H1 (cell line): ENCODE measurements around the gene SELENOS. TPM values are rescaled to one million over a fixed set of nuclear protein-coding genes. Genes with fewer than 3 reads are reported as not detected.

ENCODE experiments used
- CTCF ChIA-PET: fragments of 300-600 bp; sonication (Branson Sonifier 250); formaldehyde crosslinking; loops from one replicate; lab custom pipeline; 2021; ENCODE audit not compliant: partially characterized antibody; lab: Charles Lee
- POLR2A ChIA-PET: fragments of 300-600 bp; sonication (Branson Sonifier 250); formaldehyde crosslinking; loops from one replicate; lab custom pipeline; 2021; ENCODE audit warnings: inconsistent platforms; ENCODE audit not compliant: partially characterized antibody; lab: Charles Lee
- DNase-seq, 2 experiments: peaks; one replicate each; pipeline versions ENCODE4 v3.0.0 to v3.0.0-alpha.2; 2010 to 2022; ENCODE audit warnings: low spot score in 2 of 2, low read depth in 1 of 2, mixed read lengths in 1 of 2
- FAIRE-seq: peaks from 2 replicates; lab custom pipeline; 2011; peaks lifted over from hg19 to GRCh38; lab: Jason Lieb, UNC
- H2AFZ ChIP-seq: 2 replicates; pipeline ENCODE4 v1.8.1; 2012; ENCODE audit warnings: low read length, inconsistent platforms
- H2AK5ac ChIP-seq: 2 replicates; pipeline ENCODE4 v1.6.1; 2013; ENCODE audit warnings: low read depth, low read length
- H2BK120ac ChIP-seq: replicated peaks from 2 replicates; pipeline ENCODE3; 2013; ENCODE audit warnings: low read depth, low read length, inconsistent platforms
- H2BK12ac ChIP-seq: 2 replicates; pipeline ENCODE4 v1.6.1; 2013; ENCODE audit warnings: low read depth, low read length
- H2BK15ac ChIP-seq: 2 replicates; pipeline ENCODE4 v1.6.1; 2013; ENCODE audit warnings: low read length
- H2BK20ac ChIP-seq: 2 replicates; pipeline ENCODE4 v1.6.1; 2013; ENCODE audit warnings: low read length
- H2BK5ac ChIP-seq: 2 replicates; pipeline ENCODE4 v1.6.1; 2013; ENCODE audit warnings: low read depth, low read length
- H3K14ac ChIP-seq: 2 replicates; pipeline ENCODE4 v1.6.1; 2013; ENCODE audit warnings: inconsistent platforms; ENCODE audit not compliant: insufficient read length
- H3K18ac ChIP-seq: 2 replicates; pipeline ENCODE4 v1.6.1; 2013; ENCODE audit warnings: low read length; ENCODE audit errors: extremely low read depth
- H3K23ac ChIP-seq: 2 replicates; pipeline ENCODE4 v1.6.1; 2013; ENCODE audit warnings: inconsistent platforms; ENCODE audit not compliant: insufficient read length
- H3K23me2 ChIP-seq: 2 replicates; pipeline ENCODE4 v1.6.1; 2013; ENCODE audit warnings: low read depth, low read length
- H3K27ac ChIP-seq: 2 replicates; pipeline ENCODE4 v1.6.1; 2011; ENCODE audit warnings: low read depth, low read length, inconsistent platforms
- H3K27me3 ChIP-seq, 4 experiments: replicated peaks in 1 of 4; 1 replicate in 1 of 4; 2 replicates in 3 of 4; pipeline versions ENCODE4 v1.6.1 to v1.8.1; 2011 to 2013; ENCODE audit warnings: low read length in 3 of 4, mild to moderate bottlenecking in 3 of 4, inconsistent platforms in 2 of 4, mixed read lengths in 2 of 4, moderate library complexity in 1 of 4; ENCODE audit not compliant: control insufficient read depth in 3 of 4, insufficient read depth in 3 of 4; ENCODE audit errors: extremely low read depth in 1 of 4
- H3K36me3 ChIP-seq, 4 experiments: 2 replicates each; pipeline versions ENCODE4 v1.6.1 to v1.8.1; 2011 to 2013; ENCODE audit warnings: mild to moderate bottlenecking in 4 of 4, low read length in 3 of 4, moderate library complexity in 2 of 4, control low read depth in 1 of 4, inconsistent platforms in 1 of 4; ENCODE audit not compliant: insufficient read depth in 4 of 4, control insufficient read depth in 2 of 4
- H3K4ac ChIP-seq: replicated peaks from 2 replicates; pipeline ENCODE3; 2013; ENCODE audit warnings: low read length, low read depth, mixed read lengths, inconsistent platforms; ENCODE audit not compliant: insufficient read length
- H3K4me1 ChIP-seq, 4 experiments: replicated peaks in 1 of 4; 1 replicate in 1 of 4; 2 replicates in 3 of 4; pipeline versions ENCODE4 v1.6.1 to v1.8.1; 2011 to 2013; ENCODE audit warnings: low read length in 3 of 4, inconsistent platforms in 2 of 4, mixed read lengths in 1 of 4; ENCODE audit not compliant: insufficient read depth in 4 of 4, control insufficient read depth in 3 of 4
- H3K4me2 ChIP-seq, 2 experiments: 2 replicates each; pipeline versions ENCODE4 v1.6.1 to v1.8.1; 2011 to 2013; ENCODE audit warnings: low read depth in 2 of 2, low read length in 2 of 2, control low read depth in 1 of 2, inconsistent platforms in 1 of 2, mild to moderate bottlenecking in 1 of 2; ENCODE audit not compliant: insufficient read depth in 1 of 2
- H3K4me3 ChIP-seq, 4 experiments: fragments of 200-600, 300-600 bp in 1 of 4; sonication (generic), shearing (Covaris generic), sonication (Bioruptor Twin) in 1 of 4; 2 replicates each; pipeline versions ENCODE4 v1.5.1 to v1.8.1; 2011 to 2016; ENCODE audit warnings: low read length in 4 of 4, low read depth in 3 of 4, control low read depth in 2 of 4, inconsistent platforms in 2 of 4, mild to moderate bottlenecking in 2 of 4, mixed read lengths in 1 of 4, moderate library complexity in 1 of 4; ENCODE audit not compliant: insufficient read depth in 2 of 4; ENCODE audit errors: extremely low read depth in 1 of 4
- H3K56ac ChIP-seq: replicated peaks from 2 replicates; pipeline ENCODE3; 2013; ENCODE audit warnings: low read depth, mild to moderate bottlenecking, mixed read lengths, low read length, inconsistent platforms; ENCODE audit not compliant: insufficient read length
- H3K79me1 ChIP-seq: 2 replicates; pipeline ENCODE4 v1.6.1; 2013; ENCODE audit warnings: low read depth, low read length, control low read depth
- H3K79me2 ChIP-seq, 2 experiments: 2 replicates each; pipeline versions ENCODE4 v1.6.1 to v1.8.1; 2012 to 2013; ENCODE audit warnings: low read length in 2 of 2, mild to moderate bottlenecking in 2 of 2, inconsistent platforms in 1 of 2; ENCODE audit not compliant: insufficient read depth in 2 of 2, control insufficient read depth in 1 of 2
- H3K9ac ChIP-seq, 4 experiments: replicated peaks in 1 of 4; 1 replicate in 1 of 4; 2 replicates in 3 of 4; pipeline versions ENCODE4 v1.6.1 to v1.8.1; 2011 to 2013; ENCODE audit warnings: low read depth in 3 of 4, low read length in 3 of 4, control low read depth in 2 of 4, mild to moderate bottlenecking in 2 of 4, moderate library complexity in 2 of 4, inconsistent platforms in 1 of 4; ENCODE audit errors: extremely low read depth in 1 of 4
- H3K9me3 ChIP-seq, 2 experiments: 2 replicates each; pipeline versions ENCODE4 v1.6.1 to v1.8.1; 2012 to 2013; ENCODE audit warnings: mild to moderate bottlenecking in 2 of 2, moderate library complexity in 2 of 2, control low read depth in 1 of 2, inconsistent platforms in 1 of 2, low read depth in 1 of 2, low read length in 1 of 2, mixed read lengths in 1 of 2; ENCODE audit not compliant: insufficient read depth in 2 of 2
- H4K20me1 ChIP-seq, 2 experiments: replicated peaks in 1 of 2; 2 replicates each; pipeline versions ENCODE3 to v1.8.1; 2011 to 2013; ENCODE audit warnings: inconsistent platforms in 2 of 2, low read length in 2 of 2, mild to moderate bottlenecking in 1 of 2; ENCODE audit not compliant: insufficient read depth in 2 of 2, control insufficient read depth in 1 of 2
- H4K5ac ChIP-seq: 2 replicates; pipeline ENCODE4 v1.6.1; 2013; ENCODE audit warnings: low read length, low read depth, mixed read lengths, inconsistent platforms; ENCODE audit not compliant: insufficient read length
- H4K8ac ChIP-seq: 2 replicates; pipeline ENCODE4 v1.8.0; 2013; ENCODE audit warnings: mild to moderate bottlenecking, moderate library complexity, low read length, inconsistent platforms; ENCODE audit not compliant: insufficient read depth; ENCODE audit errors: extremely low read depth
- H4K91ac ChIP-seq: replicated peaks from 2 replicates; pipeline ENCODE3; 2013; ENCODE audit warnings: low read length, mixed read lengths, inconsistent platforms; ENCODE audit not compliant: insufficient read length
- CBX5 ChIP-seq: fragments of 300-800, 300-1000 bp; sonication (generic); IDR thresholded peaks from 2 replicates; pipeline ENCODE4 v1.7.1; 2016; ENCODE audit warnings: antibody characterized with exemption, low read length, low read depth
- EZH2 ChIP-seq: fragments of 200-600 bp; sonication (generic); IDR thresholded peaks from 2 replicates; pipeline ENCODE4 v1.7.1; 2012; ENCODE audit warnings: low read depth, mild to moderate bottlenecking, moderate library complexity, low read length, inconsistent platforms; ENCODE audit not compliant: severe bottlenecking
- FOSL1 ChIP-seq: IDR thresholded peaks from 2 replicates; pipeline ENCODE4 v1.6.1; 2011; ENCODE audit warnings: mild to moderate bottlenecking, low read depth, low read length, moderate library complexity; ENCODE audit not compliant: insufficient read depth
- JUN ChIP-seq: IDR thresholded peaks from 2 replicates; pipeline ENCODE4 v1.6.1; 2011; ENCODE audit warnings: low read depth, mild to moderate bottlenecking, improper control_type of control experiment, low read length
- NRF1 ChIP-seq: IDR thresholded peaks from 2 replicates; pipeline ENCODE4 v1.6.1; 2011; ENCODE audit warnings: mild to moderate bottlenecking, low read depth, low read length, improper control_type of control experiment
- PHF8 ChIP-seq: fragments of 200-600 bp; sonication (generic); conservative IDR thresholded peaks from 2 replicates; pipeline ENCODE4 v1.7.1; 2012; ENCODE audit warnings: low read depth, mild to moderate bottlenecking, inconsistent platforms, low read length, moderate library complexity
- RAD21 ChIP-seq, 2 experiments: IDR thresholded peaks in 1 of 2; conservative IDR thresholded peaks in 1 of 2; 2 replicates each; pipeline ENCODE4 v1.6.1; 2011; ENCODE audit warnings: low read depth in 2 of 2, low read length in 2 of 2, improper control_type of control experiment in 1 of 2, inconsistent platforms in 1 of 2, mild to moderate bottlenecking in 1 of 2, moderate library complexity in 1 of 2
- SIN3A ChIP-seq, 2 experiments: IDR thresholded peaks in 1 of 2; conservative IDR thresholded peaks in 1 of 2; 2 replicates each; pipeline ENCODE4 v1.6.1; 2011 to 2012; ENCODE audit warnings: low read length in 2 of 2, improper control_type of control experiment in 1 of 2, low read depth in 1 of 2, mild to moderate bottlenecking in 1 of 2
- SIX5 ChIP-seq: IDR thresholded peaks from 2 replicates; pipeline ENCODE4 v1.6.1; 2011; ENCODE audit warnings: mild to moderate bottlenecking, low read depth, low read length
- SP4 ChIP-seq: IDR thresholded peaks from 2 replicates; pipeline ENCODE4 v1.6.1; 2012; ENCODE audit warnings: low read length, inconsistent platforms
- SRF ChIP-seq: IDR thresholded peaks from 2 replicates; pipeline ENCODE4 v1.6.1; 2011; ENCODE audit warnings: mild to moderate bottlenecking, low read depth, low read length, moderate library complexity
- SUZ12 ChIP-seq: fragments of 200-600 bp; sonication (generic); IDR thresholded peaks from 2 replicates; pipeline ENCODE4 v1.6.1; 2012; ENCODE audit warnings: mild to moderate bottlenecking, inconsistent platforms, low read length, moderate library complexity, mixed read lengths
- YY1 ChIP-seq: IDR thresholded peaks from 2 replicates; pipeline ENCODE4 v1.6.1; 2011; ENCODE audit warnings: low read depth, mild to moderate bottlenecking, low read length
- WGBS, 2 experiments: shearing (Covaris generic) in 1 of 2; methylation state at CpG; one replicate each; pipeline versions ENCODE4 v1.1.6 to v1.1.7; 2013 to 2015; ENCODE audit warnings: low lambda C conversion rate in 2 of 2, mixed read lengths in 2 of 2, inconsistent platforms in 1 of 2, low coverage in 1 of 2, missing lambda C conversion rate in 1 of 2; ENCODE audit not compliant: insufficient replicate concordance in 2 of 2, insufficient coverage in 1 of 2, insufficient read length in 1 of 2; ENCODE audit errors: extremely low coverage in 1 of 2, missing lambda C conversion rate in 1 of 2; 5-methylcytosine and 5-hydroxymethylcytosine counted together
- polyA plus RNA-seq, 7 experiments: library from polyadenylated mRNA; depleted of rRNA in 3 of 7; stranded (reverse) in 5 of 7; unstranded in 2 of 7; fragments of >200 nt in 5 of 7; fragments of 200-250 nt in 2 of 7; gene quantifications; 1 replicate in 5 of 7; 2 replicates in 1 of 7; 4 replicates in 1 of 7; pipeline versions ENCODE4 v1.2.1 to v1.2.3, GENCODE V29; 2011 to 2013; ENCODE audit warnings: missing spikeins in 2 of 7, mixed read lengths in 2 of 7
- total RNA-seq: library from RNA; stranded (reverse); fragmentation: NEBNext Ultra II Directional; extraction: Animal tissue kit (Norgen Biotek cat#: 25700); gene quantifications from 2 replicates; pipeline ENCODE4 v1.2.1, GENCODE V29; 2021

SELENOS gene
- total and polyA plus RNA-seq, 2 of the 8 experiments (the other 6 are each of a cell fraction or from before 2014, with no cell fraction given), result 45.1 to 46.0 TPM

DNA sequence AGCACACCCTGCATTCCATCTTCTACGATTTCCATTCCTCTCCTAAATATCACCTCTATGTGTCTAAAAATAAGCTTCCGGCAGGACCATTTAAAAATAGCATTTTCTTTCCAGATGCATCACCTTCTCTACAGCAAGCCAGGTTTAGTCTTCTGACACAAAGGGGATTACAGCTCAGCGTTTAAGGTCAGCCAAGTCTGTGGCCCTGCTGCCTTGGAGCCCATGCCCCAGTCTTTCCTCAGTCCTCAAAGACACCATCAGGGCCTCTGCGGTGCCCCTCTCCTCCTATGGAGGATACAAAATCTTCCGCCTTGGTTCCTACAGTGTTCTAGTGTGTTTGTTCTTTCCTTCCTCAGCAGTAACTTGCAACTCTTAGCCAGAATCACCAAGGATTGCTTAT is 3.8 kb downstream of the SELENOS start:
- Histone ChIP-seq H3K27me3 (no peaks in the 10 kb centered on the region), H3K18ac (no peak overlapping the region), H3K9me3 (no peaks in the 10 kb centered on the region), H3K4ac (no peak overlapping the region), H3K56ac (no peak overlapping the region), H3K27ac (no peak overlapping the region), H4K20me1 (peaks cover 0 to 8% of the 10 kb centered on the region in 2 experiments), H2BK20ac (no peak overlapping the region), H4K5ac (no peak overlapping the region), H3K4me1 (peaks cover 0 to 3% (median 1%) of the 10 kb centered on the region in 4 experiments; a peak in 3 of 7 replicates), H2AFZ (no peak overlapping the region), H2BK15ac (no peak overlapping the region), H3K4me3 (no peak overlapping the region), H3K4me2 (no peak overlapping the region), H3K23ac (no peak overlapping the region), H3K23me2 (peaks cover 8% of the 10 kb centered on the region), H3K14ac (no peak overlapping the region), H3K79me2 (peaks cover 0 to 17% of the 10 kb centered on the region in 2 experiments; a peak in 3 of 4 replicates), H4K8ac (no peak overlapping the region), H2AK5ac (no peak overlapping the region), H3K9ac (no peak overlapping the region), H2BK5ac (no peak overlapping the region), H4K91ac (no peak overlapping the region), H3K36me3 (peaks cover 23 to 53% (median 41%) of the 10 kb centered on the region in 4 experiments), H2BK120ac (no peak overlapping the region), H2BK12ac (no peak overlapping the region), H3K79me1 (no peaks in the 10 kb centered on the region; the same call in 1 of the 2 replicates)
- WGBS, 2 experiments, result 75% methylated on average over 5 of the region's 5 CpGs; no CpG with 5 or more reads in 1 of the 2 experiments
- FAIRE-seq (no peak), DNase-seq (no peak)
- POLR2A ChIA-PET, result interaction anchor here (0.6 to 0.8 kb wide), 2 partner anchors 21 to 51 kb away, joined by 3 read pairs; no protein-coding TSS in a partner anchor
- CTCF ChIA-PET, result interaction anchor here (1.6 to 4.4 kb wide), 4 partner anchors 15 to 265 kb away, joined by 4 to 19 read pairs (median 8); no protein-coding TSS in a partner anchor
- TF ChIP-seq SIN3A (conservative IDR thresholded peaks at IDR 0.05 in 1 of 2, IDR thresholded peaks at IDR 0.05 in 1 of 2; ENCODE audit: low read depth in 1 of 2, low read length in 2 of 2) (no peak), SUZ12 (no peak), SP4 (no peak), EZH2 (no peak), YY1 (no peak), SRF (no peak), CBX5 (no peak), SIX5 (no peak), JUN (no peak), RAD21 (IDR thresholded peaks at IDR 0.05 in 1 of 2, conservative IDR thresholded peaks at IDR 0.05 in 1 of 2; ENCODE audit: low read depth in 2 of 2, low read length in 2 of 2) (no peak), NRF1 (no peak), PHF8 (no peak), FOSL1 (no peak)
